Fibroblast of pulmonary artery (primary cell): ENCODE measurements around the gene RREB1.

Experiments
- DNase-seq: peaks from one replicate; pipeline ENCODE4 v3.0.0-alpha.2; 2010; ENCODE audit warnings: low read depth
- H3K4me3 ChIP-seq: replicated peaks from 2 replicates; pipeline ENCODE4 v1.5.1; 2011; ENCODE audit warnings: low read depth, mild to moderate bottlenecking, control low read depth, low read length, moderate library complexity
- TF ChIP-seq, protein P1 (sequence below): IDR thresholded peaks from 2 replicates; pipeline ENCODE4 v1.5.1; 2011; ENCODE audit warnings: mild to moderate bottlenecking, control low read depth, low read length, inconsistent platforms; ENCODE audit errors: missing control alignments

RREB1 gene

DNA sequence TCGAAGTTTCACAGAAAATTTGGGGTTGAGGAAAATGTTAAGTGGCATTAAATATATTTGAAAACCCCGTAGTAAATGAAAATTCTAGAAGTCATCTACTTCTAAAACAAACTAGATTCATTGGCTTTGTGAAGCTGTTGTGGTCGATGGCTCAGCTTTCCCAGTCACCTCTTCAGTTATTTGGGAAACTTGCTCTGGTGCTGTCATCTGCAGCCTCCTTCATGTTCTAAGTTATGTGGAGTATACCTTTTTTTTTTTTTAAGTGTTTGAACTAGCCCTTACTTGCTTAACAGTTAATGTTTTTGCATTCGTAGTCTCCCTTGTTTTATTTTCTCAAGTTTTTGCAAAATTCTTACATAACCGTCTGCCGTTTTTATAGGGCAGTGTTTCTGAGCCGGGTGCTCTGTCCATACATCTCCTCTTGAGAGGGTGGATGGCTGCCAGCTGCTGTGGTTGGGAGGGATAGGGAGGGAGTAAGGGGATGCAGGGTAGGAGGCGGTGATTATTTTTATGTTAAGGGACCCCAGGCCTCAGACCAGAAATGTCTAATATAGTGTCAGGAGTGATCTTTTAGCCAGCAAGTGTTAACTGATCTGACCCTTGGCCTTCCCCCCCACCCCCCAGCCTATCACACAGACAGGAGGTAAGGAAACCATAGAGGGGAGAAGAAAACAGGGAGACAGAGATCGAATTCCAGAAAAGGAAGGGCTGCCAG lies 7.1 kb downstream of the RREB1 start:
- no peak overlapping the region for H3K4me3 ChIP-seq
- no peak for DNase-seq
- TF ChIP-seq, protein P1, sequence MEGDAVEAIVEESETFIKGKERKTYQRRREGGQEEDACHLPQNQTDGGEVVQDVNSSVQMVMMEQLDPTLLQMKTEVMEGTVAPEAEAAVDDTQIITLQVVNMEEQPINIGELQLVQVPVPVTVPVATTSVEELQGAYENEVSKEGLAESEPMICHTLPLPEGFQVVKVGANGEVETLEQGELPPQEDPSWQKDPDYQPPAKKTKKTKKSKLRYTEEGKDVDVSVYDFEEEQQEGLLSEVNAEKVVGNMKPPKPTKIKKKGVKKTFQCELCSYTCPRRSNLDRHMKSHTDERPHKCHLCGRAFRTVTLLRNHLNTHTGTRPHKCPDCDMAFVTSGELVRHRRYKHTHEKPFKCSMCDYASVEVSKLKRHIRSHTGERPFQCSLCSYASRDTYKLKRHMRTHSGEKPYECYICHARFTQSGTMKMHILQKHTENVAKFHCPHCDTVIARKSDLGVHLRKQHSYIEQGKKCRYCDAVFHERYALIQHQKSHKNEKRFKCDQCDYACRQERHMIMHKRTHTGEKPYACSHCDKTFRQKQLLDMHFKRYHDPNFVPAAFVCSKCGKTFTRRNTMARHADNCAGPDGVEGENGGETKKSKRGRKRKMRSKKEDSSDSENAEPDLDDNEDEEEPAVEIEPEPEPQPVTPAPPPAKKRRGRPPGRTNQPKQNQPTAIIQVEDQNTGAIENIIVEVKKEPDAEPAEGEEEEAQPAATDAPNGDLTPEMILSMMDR: no peak

DNA sequence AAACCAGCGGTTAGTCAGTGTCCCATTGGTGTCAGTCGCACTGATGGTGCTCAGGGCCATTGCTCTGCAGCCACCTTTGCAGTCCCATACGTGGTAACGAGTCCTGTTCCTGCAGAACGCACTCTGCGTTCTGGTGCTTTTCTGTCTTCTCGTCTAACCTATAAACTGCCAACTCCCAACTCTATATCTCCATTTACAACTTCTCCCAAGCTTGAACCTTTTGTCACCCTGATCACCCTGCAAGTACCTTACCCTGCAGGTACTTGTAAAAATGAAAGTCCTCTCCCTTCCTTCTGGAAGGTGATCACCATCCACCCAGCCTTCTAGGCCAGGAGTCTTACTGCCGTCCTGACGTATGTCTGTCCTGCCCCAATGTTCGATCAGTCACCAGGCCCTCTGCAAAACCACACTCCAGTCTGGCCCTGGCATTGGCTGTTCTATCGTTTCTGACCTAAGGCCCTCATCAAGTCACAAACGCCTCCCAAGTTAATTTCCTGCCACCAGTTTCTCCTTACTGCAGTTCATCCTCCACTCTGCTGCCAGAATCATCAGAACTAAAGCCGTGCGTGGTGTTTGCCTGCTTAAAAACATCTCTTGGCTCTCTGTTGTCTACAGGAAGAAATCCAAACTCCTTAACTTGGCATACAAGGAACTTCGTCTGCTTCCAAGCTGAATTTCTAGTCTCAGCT lies 7.9 kb downstream of the RREB1 start:
- no peak overlapping the region for H3K4me3 ChIP-seq
- TF ChIP-seq, protein P1: no peak
- peak; percentile 16 for DNase-seq

DNA sequence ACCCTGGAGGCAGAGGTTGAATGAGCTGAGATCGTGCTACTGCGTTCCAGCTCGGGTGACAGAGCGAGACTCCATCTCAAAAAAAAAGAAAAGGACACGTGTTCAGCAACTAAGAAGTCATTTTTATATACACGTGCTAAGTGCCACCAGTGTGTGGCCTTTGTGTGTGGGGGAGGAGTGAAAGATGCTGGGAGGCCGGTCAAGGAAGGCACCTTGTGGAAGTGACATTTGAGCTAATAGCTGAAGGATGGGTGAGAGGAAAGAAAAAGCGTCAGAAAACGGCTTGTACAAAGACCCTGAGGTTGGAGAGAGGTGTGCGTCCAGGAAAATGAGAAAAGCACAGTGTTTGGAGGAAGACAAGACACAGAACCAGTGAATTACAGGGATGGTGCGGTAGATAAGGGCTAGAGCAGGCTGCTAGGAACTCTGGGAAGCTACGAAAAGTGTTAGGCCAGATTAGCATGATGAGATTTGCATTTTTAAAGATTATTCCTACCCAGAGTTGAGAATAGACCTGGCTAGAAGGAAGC lies 11.6 kb downstream of the RREB1 start:
- TF ChIP-seq, protein P1: no peak
- H3K4me3 ChIP-seq: no peak overlapping the region
- DNase-seq: no peak

DNA sequence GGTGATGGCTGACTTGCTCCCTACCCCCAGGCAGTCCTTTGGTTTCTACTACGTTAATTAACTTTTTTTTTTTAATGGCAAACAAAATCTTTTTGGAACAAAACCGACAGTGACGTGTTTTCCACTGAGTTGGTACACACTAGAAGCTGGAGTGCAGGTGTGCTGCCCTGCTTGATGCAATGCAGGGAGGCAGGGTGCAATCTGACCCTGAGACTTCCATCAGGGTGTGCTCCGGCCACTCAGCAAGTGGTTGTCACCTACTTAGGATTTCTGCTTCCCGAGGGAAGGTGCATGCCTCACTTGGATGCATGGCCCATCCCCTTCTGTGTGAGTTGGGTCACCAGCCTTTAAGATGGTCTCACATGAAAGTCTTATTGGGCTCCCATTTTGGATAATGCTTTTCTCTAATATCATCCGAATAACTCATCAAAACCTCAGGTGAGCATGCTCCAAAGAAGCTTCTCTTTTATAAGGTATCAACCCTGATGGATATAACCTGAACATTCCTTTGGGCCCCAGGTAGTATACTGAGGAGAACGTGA lies 14.0 kb downstream of the RREB1 start:
- no peak overlapping the region for H3K4me3 ChIP-seq
- TF ChIP-seq, protein P1: no peak
- no peak for DNase-seq

DNA sequence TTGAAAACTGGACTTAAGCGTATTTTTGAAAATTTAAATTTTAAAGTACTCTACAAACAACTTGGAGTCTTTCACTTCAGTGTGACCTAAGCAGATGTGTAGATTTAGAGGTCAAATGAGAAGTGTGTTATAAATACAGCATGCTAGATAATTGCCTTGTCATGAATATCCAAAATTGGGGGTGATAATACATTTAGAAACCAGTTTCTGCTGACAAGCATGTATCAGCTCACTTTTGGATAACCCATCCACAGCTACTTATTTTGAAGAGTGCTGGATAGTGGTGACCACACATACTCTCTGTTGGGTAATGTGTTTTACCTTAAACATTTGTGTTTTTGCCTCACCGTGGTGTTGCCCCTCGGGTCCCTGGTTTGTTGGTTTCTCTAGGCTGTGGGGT lies 14.9 kb downstream of the RREB1 start:
- TF ChIP-seq, protein P1: no peak
- H3K4me3 ChIP-seq: no peak overlapping the region
- no peak for DNase-seq

DNA sequence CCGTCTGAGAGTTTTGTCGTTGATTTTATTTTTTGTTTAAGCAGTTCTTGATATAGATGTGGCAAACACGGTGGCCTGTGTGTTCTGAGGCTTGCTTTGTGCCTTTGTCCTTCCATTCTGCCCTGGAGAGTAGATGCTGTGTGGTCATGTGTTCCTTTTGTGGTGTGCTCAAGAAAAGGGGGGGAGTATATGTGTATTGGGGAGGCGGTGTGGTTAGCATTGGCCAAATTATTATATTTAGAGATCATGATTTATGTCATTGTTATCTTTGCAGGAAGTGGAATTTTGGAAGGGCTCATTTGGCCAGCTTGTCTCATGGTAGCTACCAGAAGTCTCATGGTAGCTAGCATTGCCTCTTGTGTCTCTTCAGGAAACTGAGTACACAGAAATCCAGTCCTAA lies 16.4 kb downstream of the RREB1 start:
- DNase-seq: no peak
- H3K4me3 ChIP-seq: no peak overlapping the region
- TF ChIP-seq, protein P1: no peak
